NCI-H1092 treated with DMSO at 0.1 percent for 48 hours (cell line): ENCODE data around the gene PHACTR1.

Experiments
- DNase-seq: peaks from one replicate; lab custom pipeline; 2025; lab: John Stamatoyannopoulos, UW

PHACTR1 gene

GRCh38 chr6:13032566-13032965, 316.0 kb downstream of the PHACTR1 start:
- no peak for DNase-seq

- no peak for DNase-seq
Measured at GRCh38 chr6:13033145-13033544, 316.6 kb downstream of the PHACTR1 start.

- no peak for DNase-seq
Measured at GRCh38 chr6:13034316-13034715, 317.7 kb downstream of the PHACTR1 start.

GRCh38 chr6:13035606-13036005, 319.0 kb downstream of the PHACTR1 start:
- no peak for DNase-seq

GRCh38 chr6:13038315-13038714, 321.7 kb downstream of the PHACTR1 start:
- DNase-seq = no peak

GRCh38 chr6:13038741-13039190, 322.2 kb downstream of the PHACTR1 start:
- DNase-seq = no peak

- no peak for DNase-seq
Measured at GRCh38 chr6:13044390-13044789, 327.8 kb downstream of the PHACTR1 start.

GRCh38 chr6:13044896-13045295, 328.3 kb downstream of the PHACTR1 start:
- no peak for DNase-seq

GRCh38 chr6:13045676-13046075, 329.1 kb downstream of the PHACTR1 start:
- DNase-seq = no peak

GRCh38 chr6:13046084-13046483, 329.5 kb downstream of the PHACTR1 start:
- DNase-seq = no peak

GRCh38 chr6:13048113-13048512, 331.5 kb downstream of the PHACTR1 start:
- DNase-seq = no peak

GRCh38 chr6:13049666-13050254, 333.2 kb downstream of the PHACTR1 start:
- no peak for DNase-seq

GRCh38 chr6:13053006-13053461, 336.5 kb downstream of the PHACTR1 start:
- no peak for DNase-seq

- no peak for DNase-seq
Measured at GRCh38 chr6:13058051-13058450, 341.5 kb downstream of the PHACTR1 start.

- no peak for DNase-seq
Measured at GRCh38 chr6:13059026-13059425, 342.5 kb downstream of the PHACTR1 start.

- no peak for DNase-seq
Measured at GRCh38 chr6:13063300-13063918, 346.8 kb downstream of the PHACTR1 start.

GRCh38 chr6:13065581-13065980, 349.0 kb downstream of the PHACTR1 start:
- no peak for DNase-seq

GRCh38 chr6:13066050-13066449, 349.5 kb downstream of the PHACTR1 start:
- no peak for DNase-seq

- no peak for DNase-seq
Measured at GRCh38 chr6:13066820-13067219, 350.3 kb downstream of the PHACTR1 start.

- DNase-seq = no peak
Measured at GRCh38 chr6:13068586-13069210, 352.1 kb downstream of the PHACTR1 start.

GRCh38 chr6:13071550-13072345, 355.2 kb downstream of the PHACTR1 start:
- DNase-seq = no peak

GRCh38 chr6:13072686-13073347, 356.2 kb downstream of the PHACTR1 start:
- no peak for DNase-seq
